ENCODE measurements around the gene LCN15. TPM values are rescaled to one million over a fixed set of nuclear protein-coding genes. Genes with fewer than 3 reads are reported as not detected.
A peak's percentile ranks its signal among the peaks of the same experiment; 100 is the strongest.

Gene LCN15
- total RNA-seq, 1 donor from 2014 or later = not detected

- peaks cover 31% of the 10 kb centered on the region for H3K4me1 Mint-ChIP-seq
- no peak overlapping the region for H2AFZ ChIP-seq (replicated peaks)
- peaks cover 67% of the 10 kb centered on the region for H4K20me1 ChIP-seq (ENCODE audit: low read depth)
- peaks cover 17% of the 10 kb centered on the region for H3K27me3 ChIP-seq
- H3K4me3 ChIP-seq = no peak overlapping the region
- DNase-seq (ENCODE audit: low spot score) = no peak
- H3K9ac ChIP-seq = no peak overlapping the region
- H3K79me2 ChIP-seq (ENCODE audit: low read depth) = peaks cover 43% of the 10 kb centered on the region
- peak overlapping the region; percentile 98 for H3K4me3 Mint-ChIP-seq
- H3K27ac ChIP-seq = no peak overlapping the region
- no peak overlapping the region for H3K27ac Mint-ChIP-seq
- H3F3A ChIP-seq (ENCODE audit: low read depth) = peaks cover 54% of the 10 kb centered on the region
- H3K36me3 ChIP-seq = no peaks in the 10 kb centered on the region
- H3K27me3 Mint-ChIP-seq (ENCODE audit: insufficient read depth, low read depth) = peaks cover 14% of the 10 kb centered on the region
- H3K9me3 Mint-ChIP-seq = no peaks in the 10 kb centered on the region
- peaks cover 20% of the 10 kb centered on the region for H3K36me3 Mint-ChIP-seq
- no peaks in the 10 kb centered on the region for H3K9me3 ChIP-seq (ENCODE audit: low read depth)
- peaks cover 9% of the 10 kb centered on the region for H3K4me1 ChIP-seq
- TF ChIP-seq, protein P1, sequence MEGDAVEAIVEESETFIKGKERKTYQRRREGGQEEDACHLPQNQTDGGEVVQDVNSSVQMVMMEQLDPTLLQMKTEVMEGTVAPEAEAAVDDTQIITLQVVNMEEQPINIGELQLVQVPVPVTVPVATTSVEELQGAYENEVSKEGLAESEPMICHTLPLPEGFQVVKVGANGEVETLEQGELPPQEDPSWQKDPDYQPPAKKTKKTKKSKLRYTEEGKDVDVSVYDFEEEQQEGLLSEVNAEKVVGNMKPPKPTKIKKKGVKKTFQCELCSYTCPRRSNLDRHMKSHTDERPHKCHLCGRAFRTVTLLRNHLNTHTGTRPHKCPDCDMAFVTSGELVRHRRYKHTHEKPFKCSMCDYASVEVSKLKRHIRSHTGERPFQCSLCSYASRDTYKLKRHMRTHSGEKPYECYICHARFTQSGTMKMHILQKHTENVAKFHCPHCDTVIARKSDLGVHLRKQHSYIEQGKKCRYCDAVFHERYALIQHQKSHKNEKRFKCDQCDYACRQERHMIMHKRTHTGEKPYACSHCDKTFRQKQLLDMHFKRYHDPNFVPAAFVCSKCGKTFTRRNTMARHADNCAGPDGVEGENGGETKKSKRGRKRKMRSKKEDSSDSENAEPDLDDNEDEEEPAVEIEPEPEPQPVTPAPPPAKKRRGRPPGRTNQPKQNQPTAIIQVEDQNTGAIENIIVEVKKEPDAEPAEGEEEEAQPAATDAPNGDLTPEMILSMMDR (IDR thresholded peaks at IDR 0.05) = no peak
- no peak for TF ChIP-seq EZH2 (IDR thresholded peaks at IDR 0.05)
- no peak for TF ChIP-seq EZH2phosphoT487 (IDR thresholded peaks at IDR 0.05)
- H3K4me2 ChIP-seq = peak overlapping the region; percentile 29
Measured at GRCh38 chr9:136726118-136726517, 38.2 kb downstream of the LCN15 start.

DNA sequence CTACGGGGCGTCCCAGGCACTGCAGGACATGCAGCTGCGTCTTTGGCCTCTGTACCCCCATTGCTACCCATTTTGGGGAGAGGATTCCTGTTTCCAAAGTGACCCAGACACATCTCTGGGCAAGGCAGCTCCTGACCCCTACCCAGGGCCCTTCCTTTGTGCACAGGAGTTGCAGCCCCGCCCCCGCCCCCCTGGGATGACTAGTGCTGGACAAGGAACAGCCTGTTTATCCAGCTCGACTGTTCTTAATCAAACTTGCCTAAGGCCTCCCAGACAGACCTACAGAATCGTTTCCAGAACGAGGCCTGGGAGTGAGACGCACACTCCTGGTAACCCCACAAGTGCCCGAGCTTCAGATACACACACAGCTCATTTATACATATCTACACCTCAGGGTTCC, 38.7 kb downstream of the LCN15 start:
- no peak overlapping the region for H3K27ac ChIP-seq
- peaks cover 35% of the 10 kb centered on the region for H3K4me1 Mint-ChIP-seq
- peak overlapping the region; percentile 59 for H3K4me3 Mint-ChIP-seq
- no peak for DNase-seq (ENCODE audit: low spot score)
- H3K4me2 ChIP-seq = peak overlapping the region; percentile 29
- peaks cover 43% of the 10 kb centered on the region for H3K79me2 ChIP-seq (ENCODE audit: low read depth)
- H3K36me3 ChIP-seq = no peaks in the 10 kb centered on the region
- no peak for TF ChIP-seq EZH2 (IDR thresholded peaks at IDR 0.05)
- no peak for TF ChIP-seq EZH2phosphoT487 (IDR thresholded peaks at IDR 0.05)
- TF ChIP-seq, protein P1 (IDR thresholded peaks at IDR 0.05) = no peak
- H4K20me1 ChIP-seq (ENCODE audit: low read depth) = peaks cover 72% of the 10 kb centered on the region
- H3K4me3 ChIP-seq = no peak overlapping the region
- no peak overlapping the region for H2AFZ ChIP-seq (replicated peaks)
- H3K27me3 ChIP-seq = peaks cover 17% of the 10 kb centered on the region
- H3F3A ChIP-seq (ENCODE audit: low read depth) = peaks cover 59% of the 10 kb centered on the region
- H3K9me3 Mint-ChIP-seq = no peaks in the 10 kb centered on the region
- no peak overlapping the region for H3K9ac ChIP-seq
- peaks cover 11% of the 10 kb centered on the region for H3K4me1 ChIP-seq
- no peaks in the 10 kb centered on the region for H3K9me3 ChIP-seq (ENCODE audit: low read depth)
- H3K27ac Mint-ChIP-seq = no peak overlapping the region
- peaks cover 15% of the 10 kb centered on the region for H3K27me3 Mint-ChIP-seq (ENCODE audit: insufficient read depth, low read depth)
- H3K36me3 Mint-ChIP-seq = peaks cover 21% of the 10 kb centered on the region

- peaks cover 20% of the 10 kb centered on the region for H3K27me3 Mint-ChIP-seq (ENCODE audit: insufficient read depth, low read depth)
- H3K36me3 Mint-ChIP-seq = peaks cover 21% of the 10 kb centered on the region
- H4K20me1 ChIP-seq (ENCODE audit: low read depth) = peaks cover 80% of the 10 kb centered on the region
- no peak overlapping the region for H3K27ac ChIP-seq
- no peaks in the 10 kb centered on the region for H3K36me3 ChIP-seq
- DNase-seq (ENCODE audit: low spot score) = no peak
- no peak overlapping the region for H2AFZ ChIP-seq (replicated peaks)
- H3K4me3 ChIP-seq = no peak overlapping the region
- no peak overlapping the region for H3K27ac Mint-ChIP-seq
- peaks cover 20% of the 10 kb centered on the region for H3K4me1 ChIP-seq
- H3F3A ChIP-seq (ENCODE audit: low read depth) = peaks cover 65% of the 10 kb centered on the region
- no peaks in the 10 kb centered on the region for H3K9me3 ChIP-seq (ENCODE audit: low read depth)
- no peak for TF ChIP-seq EZH2phosphoT487 (IDR thresholded peaks at IDR 0.05)
- TF ChIP-seq EZH2 (IDR thresholded peaks at IDR 0.05) = no peak
- TF ChIP-seq, protein P1 (IDR thresholded peaks at IDR 0.05) = no peak
- H3K4me1 Mint-ChIP-seq = peaks cover 43% of the 10 kb centered on the region
- peaks cover 17% of the 10 kb centered on the region for H3K27me3 ChIP-seq
- no peak overlapping the region for H3K9ac ChIP-seq
- H3K79me2 ChIP-seq (ENCODE audit: low read depth) = peaks cover 41% of the 10 kb centered on the region
- H3K9me3 Mint-ChIP-seq = no peaks in the 10 kb centered on the region
- no peak overlapping the region for H3K4me2 ChIP-seq
- no peak overlapping the region for H3K4me3 Mint-ChIP-seq
Measured at GRCh38 chr9:136724772-136725171, 39.5 kb downstream of the LCN15 start.
